Endothelial cell of umbilical vein (primary cell): Measurements from ENCODE around the gene GRIA4. TPM values are rescaled to one million over a fixed set of nuclear protein-coding genes. Genes with fewer than 3 reads are reported as not detected.

Source experiments
- BruUV-seq: library from RNA; stranded (reverse); fragments of 400-500 nt; replicated peaks from 2 replicates; lab custom pipeline; 2021; lab: Mats Ljungman, UMichigan
- CTCF ChIA-PET: fragments of 300-600, 350-600 bp; sonication (Branson Sonifier 250); formaldehyde crosslinking; loops from one replicate; lab custom pipeline; 2021; ENCODE audit warnings: antibody characterized with exemption, inconsistent platforms; lab: Charles Lee
- POLR2A ChIA-PET: fragments of 300-600, 350-600 bp; sonication (Branson Sonifier 250); formaldehyde crosslinking; loops from one replicate; lab custom pipeline; 2021; ENCODE audit warnings: antibody characterized with exemption, inconsistent platforms; lab: Charles Lee
- DNase-seq: peaks from one replicate; pipeline ENCODE4 v3.0.0-alpha.2; 2011; ENCODE audit warnings: low read depth, low spot score
- FAIRE-seq: peaks from 2 replicates; lab custom pipeline; 2011; peaks lifted over from hg19 to GRCh38; lab: Jason Lieb, UNC
- H2AFZ ChIP-seq: 2 replicates; pipeline ENCODE4 v1.6.0; 2012; ENCODE audit warnings: low read depth, low read length, control low read depth, inconsistent platforms
- H3K27ac ChIP-seq: 2 replicates; pipeline ENCODE4 v1.5.1; 2011; ENCODE audit warnings: low read depth, mild to moderate bottlenecking, control low read depth, low read length, moderate library complexity; ENCODE audit not compliant: insufficient read depth
- H3K27me3 ChIP-seq, 2 experiments: 2 replicates each; pipeline versions ENCODE4 v1.6.0 to v1.6.1; 2011; ENCODE audit warnings: low read length in 2 of 2, mixed read lengths in 1 of 2; ENCODE audit not compliant: control insufficient read depth in 2 of 2, insufficient read depth in 2 of 2
- H3K36me3 ChIP-seq, 2 experiments: 2 replicates in 1 of 2; 3 replicates in 1 of 2; pipeline ENCODE4 v1.5.1; 2011; ENCODE audit warnings: low read length in 2 of 2, mild to moderate bottlenecking in 1 of 2, moderate library complexity in 1 of 2; ENCODE audit not compliant: control insufficient read depth in 2 of 2, insufficient read depth in 2 of 2; ENCODE audit errors: extremely low read depth in 1 of 2
- H3K4me1 ChIP-seq: 3 replicates; pipeline ENCODE4 v1.5.1; 2011; ENCODE audit warnings: mild to moderate bottlenecking, low read length; ENCODE audit not compliant: control insufficient read depth, insufficient read depth; ENCODE audit errors: extremely low read depth
- H3K4me2 ChIP-seq: 2 replicates; pipeline ENCODE4 v1.6.1; 2011; ENCODE audit warnings: low read length, control low read depth, mixed read lengths; ENCODE audit not compliant: insufficient read depth
- H3K4me3 ChIP-seq, 3 experiments: fragments of 200-600 bp in 1 of 3; sonication (generic), shearing (Covaris generic) in 1 of 3; replicated peaks in 1 of 3; 2 replicates each; pipeline ENCODE4 v1.5.1; 2011 to 2016; ENCODE audit warnings: control low read depth in 3 of 3, low read length in 3 of 3, mild to moderate bottlenecking in 2 of 3, inconsistent platforms in 1 of 3, low read depth in 1 of 3, moderate library complexity in 1 of 3; ENCODE audit not compliant: insufficient read depth in 1 of 3
- H3K79me2 ChIP-seq: 2 replicates; pipeline ENCODE4 v1.6.0; 2012; ENCODE audit warnings: low read length, inconsistent platforms; ENCODE audit not compliant: control insufficient read depth, insufficient read depth
- H3K9ac ChIP-seq: replicated peaks from 2 replicates; pipeline ENCODE3; 2011; ENCODE audit warnings: low read length, control low read depth; ENCODE audit not compliant: insufficient read depth; ENCODE audit errors: extremely low read depth
- H3K9me1 ChIP-seq: replicated peaks from 3 replicates; pipeline ENCODE4 v1.6.0; 2011; ENCODE audit warnings: mild to moderate bottlenecking, low read length; ENCODE audit not compliant: control insufficient read depth, insufficient read depth; ENCODE audit errors: extremely low read depth
- H3K9me3 ChIP-seq: replicated peaks from 2 replicates; pipeline ENCODE4 v1.5.1; 2012; ENCODE audit warnings: low read length, inconsistent platforms; ENCODE audit not compliant: control insufficient read depth, insufficient read depth
- H4K20me1 ChIP-seq: replicated peaks from 2 replicates; pipeline ENCODE3; 2011; ENCODE audit warnings: mild to moderate bottlenecking, low read length; ENCODE audit not compliant: control insufficient read depth, insufficient read depth; ENCODE audit errors: extremely low read depth
- EZH2 ChIP-seq: IDR thresholded peaks from 2 replicates; pipeline ENCODE4 v1.6.1; 2012; ENCODE audit warnings: borderline replicate concordance, low read depth, mild to moderate bottlenecking, moderate library complexity, low read length, inconsistent platforms; ENCODE audit not compliant: severe bottlenecking
- FOS ChIP-seq: IDR thresholded peaks from 2 replicates; pipeline ENCODE4 v1.6.1; 2011; ENCODE audit warnings: mild to moderate bottlenecking, low read length, moderate library complexity, borderline replicate concordance; ENCODE audit not compliant: insufficient read depth
- GATA2 ChIP-seq: IDR thresholded peaks from 2 replicates; pipeline ENCODE4 v1.7.0; 2011; ENCODE audit warnings: low read depth, mild to moderate bottlenecking, moderate library complexity, mixed read lengths, low read length; ENCODE audit not compliant: insufficient read length, insufficient read depth
- JUN ChIP-seq: IDR thresholded peaks from 2 replicates; pipeline ENCODE4 v1.6.1; 2011; ENCODE audit warnings: borderline replicate concordance, low read depth; ENCODE audit not compliant: insufficient read length, insufficient read depth
- MAX ChIP-seq: IDR thresholded peaks from 2 replicates; pipeline ENCODE4 v1.6.1; 2011; ENCODE audit not compliant: insufficient read depth, insufficient read length
- MYC ChIP-seq: IDR thresholded peaks from one replicate; pipeline ENCODE4 v1.6.1; 2011; ENCODE audit warnings: mild to moderate bottlenecking, low read depth, low read length
- POLR2A ChIP-seq: IDR thresholded peaks from 2 replicates; pipeline ENCODE4 v1.6.1; 2012; ENCODE audit warnings: low read depth, mild to moderate bottlenecking, control low read depth, low read length
- POLR2AphosphoS5 ChIP-seq: IDR thresholded peaks from 2 replicates; pipeline ENCODE4 v1.6.1; 2012; ENCODE audit warnings: low read depth, mild to moderate bottlenecking, control low read depth, low read length, moderate library complexity; ENCODE audit not compliant: insufficient read depth
- dilution Hi-C: fragments of 300-500 bp; cut with MboI; formaldehyde crosslinking; loops from one replicate; pipeline ENCODE4 v1.15.0; 2019; ENCODE audit warnings: low sequenced_read_pairs; ENCODE audit not compliant: extremely low pct_ligation_motif_present
- intact Hi-C: fragments of 100-400 bp; cut with micrococcal nuclease; formaldehyde crosslinking; loops from one replicate; pipeline ENCODE4 v1.10.0; 2022
- polyA plus RNA-seq, 4 experiments: library from polyadenylated mRNA; depleted of rRNA in 3 of 4; stranded (reverse) in 3 of 4; unstranded in 1 of 4; fragments of >200 nt; gene quantifications; 2 replicates each; pipeline versions ENCODE4 v1.2.1 to v1.2.3, GENCODE V29; 2011 to 2012; ENCODE audit warnings: missing spikeins in 1 of 4
- total RNA-seq: library from RNA; stranded (reverse); gene quantifications from 2 replicates; pipeline ENCODE4 v1.2.3, GENCODE V29; 2021
- TF ChIP-seq, protein P1 (sequence below), 2 donors: IDR thresholded peaks; 1 replicate in 1 of 2; 2 replicates in 1 of 2; pipeline ENCODE4 v1.5.1; 2011; ENCODE audit warnings: low read length in 2 of 2, mild to moderate bottlenecking in 2 of 2, moderate library complexity in 2 of 2, control low read depth in 1 of 2, inconsistent platforms in 1 of 2, low read depth in 1 of 2; ENCODE audit not compliant: insufficient read depth in 1 of 2; ENCODE audit errors: extremely low read depth in 1 of 2

Gene GRIA4
- total and polyA plus RNA-seq, 2 donors (not counting 3 experiments of a cell fraction or from before 2014, with no cell fraction given) = not detected

GRCh38 chr11:105884436-105884835, 274.6 kb downstream of the GRIA4 start:
- Histone ChIP-seq H2AFZ (no peak overlapping the region), H3K27me3 (no peaks in the 10 kb centered on the region), H3K27ac (no peak overlapping the region), H3K79me2 (no peaks in the 10 kb centered on the region), H3K36me3 (no peaks in the 10 kb centered on the region), H3K9me3 (no peaks in the 10 kb centered on the region), H3K9me1 (no peaks in the 10 kb centered on the region), H3K9ac (no peak overlapping the region), H3K4me1 (no peaks in the 10 kb centered on the region), H3K4me3 (no peak overlapping the region), H3K4me2 (no peak overlapping the region), H4K20me1 (no peaks in the 10 kb centered on the region)
- intact Hi-C loops = no loop called here
- POLR2A ChIA-PET = no interaction called here
- no peak for DNase-seq
- TF ChIP-seq MAX = no peak
- no peak for TF ChIP-seq JUN
- no peak for TF ChIP-seq GATA2
- TF ChIP-seq POLR2A = no peak
- TF ChIP-seq MYC = no peak
- no peak for TF ChIP-seq FOS
- no peak for TF ChIP-seq EZH2
- TF ChIP-seq, protein P1, sequence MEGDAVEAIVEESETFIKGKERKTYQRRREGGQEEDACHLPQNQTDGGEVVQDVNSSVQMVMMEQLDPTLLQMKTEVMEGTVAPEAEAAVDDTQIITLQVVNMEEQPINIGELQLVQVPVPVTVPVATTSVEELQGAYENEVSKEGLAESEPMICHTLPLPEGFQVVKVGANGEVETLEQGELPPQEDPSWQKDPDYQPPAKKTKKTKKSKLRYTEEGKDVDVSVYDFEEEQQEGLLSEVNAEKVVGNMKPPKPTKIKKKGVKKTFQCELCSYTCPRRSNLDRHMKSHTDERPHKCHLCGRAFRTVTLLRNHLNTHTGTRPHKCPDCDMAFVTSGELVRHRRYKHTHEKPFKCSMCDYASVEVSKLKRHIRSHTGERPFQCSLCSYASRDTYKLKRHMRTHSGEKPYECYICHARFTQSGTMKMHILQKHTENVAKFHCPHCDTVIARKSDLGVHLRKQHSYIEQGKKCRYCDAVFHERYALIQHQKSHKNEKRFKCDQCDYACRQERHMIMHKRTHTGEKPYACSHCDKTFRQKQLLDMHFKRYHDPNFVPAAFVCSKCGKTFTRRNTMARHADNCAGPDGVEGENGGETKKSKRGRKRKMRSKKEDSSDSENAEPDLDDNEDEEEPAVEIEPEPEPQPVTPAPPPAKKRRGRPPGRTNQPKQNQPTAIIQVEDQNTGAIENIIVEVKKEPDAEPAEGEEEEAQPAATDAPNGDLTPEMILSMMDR (IDR thresholded peaks at IDR 0.05; ENCODE audit: extremely low read depth in 1 of 2, insufficient read depth in 1 of 2, low read depth in 1 of 2, low read length in 2 of 2) = no peak
- no peak for TF ChIP-seq POLR2AphosphoS5
- no TSS peak for BruUV-seq
- dilution Hi-C loops = no loop called here
- CTCF ChIA-PET = interaction anchor here (0.6 to 1.6 kb wide), 2 partner anchors 22 to 1395 kb away, joined by 3 to 4 read pairs; no protein-coding TSS in a partner anchor
- no peak for FAIRE-seq
